ENCODE results near the gene RUNX1. TPM values are rescaled to one million over a fixed set of nuclear protein-coding genes. Genes with fewer than 3 reads are reported as not detected.
A peak's percentile ranks its signal among the peaks of the same experiment; 100 is the strongest.

The RUNX1 gene
- total and polyA plus RNA-seq, 4 donors, result 23.3 to 100 (median 33.4) TPM

DNA sequence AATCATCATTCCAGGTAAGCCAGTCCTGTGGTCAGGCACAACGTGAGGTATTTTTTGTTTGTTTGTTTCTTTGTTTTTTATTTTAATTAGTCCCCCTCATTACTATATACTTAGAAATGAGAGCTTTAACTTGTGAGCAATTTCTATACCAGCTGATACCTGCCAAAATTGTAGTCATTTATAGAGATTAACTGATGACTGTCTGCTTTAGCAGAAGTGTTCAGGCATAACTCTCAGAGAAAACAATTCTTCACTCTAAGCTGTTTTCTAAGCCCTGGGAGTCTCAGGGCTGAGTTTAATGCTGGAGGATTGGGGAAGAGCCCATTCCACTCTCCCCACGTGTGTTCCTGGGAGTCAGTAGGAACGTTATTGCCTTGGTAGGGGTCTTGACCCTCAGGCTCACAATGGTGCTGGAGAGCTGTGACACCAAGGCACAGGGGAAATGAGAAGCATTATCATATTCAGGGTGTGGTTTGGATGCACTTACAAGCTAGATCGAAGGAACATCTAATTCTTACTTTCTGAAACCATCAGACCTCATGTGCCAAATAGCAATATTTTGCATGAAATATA, 212.1 kb downstream of the RUNX1 start:
- peaks cover 0 to 17% (median 10%) of the 10 kb centered on the region in 5 donors for H3K4me1 ChIP-seq (ENCODE audit: control insufficient read depth in 5 of 5, insufficient read depth in 5 of 5, low read length in 5 of 5)
- TF ChIP-seq CTCF (IDR thresholded peaks at IDR 0.05; ENCODE audit: control extremely low read depth, extremely low read depth), result no peak
- no peaks in the 10 kb centered on the region for H3K27me3 ChIP-seq (ENCODE audit: control insufficient read depth in 3 of 3, insufficient read depth in 3 of 3, low read length in 2 of 3)
- H3K9ac ChIP-seq (ENCODE audit: insufficient read depth in 1 of 2, low read length in 2 of 2), result no peak overlapping the region
- 53 to 72% methylated on average over 4 of the region's 4 CpGs for WGBS, 2 donors
- no peaks in the 10 kb centered on the region for H3K9me3 ChIP-seq (ENCODE audit: control insufficient read depth in 4 of 4, insufficient read depth in 3 of 4, low read length in 3 of 4)
- H3K4me3 ChIP-seq, result no peak overlapping the region
- peak overlapping the region in 1 of 2 donors; percentile 78 for H3K27ac ChIP-seq (ENCODE audit: low read depth in 1 of 2, low read length in 1 of 2)
- DNase-seq (no peak), ATAC-seq (ENCODE audit: insufficient read depth, low FRiP score) (no peak)
- peaks cover 0 to 19% (median 2%) of the 10 kb centered on the region in 4 donors for H3K36me3 ChIP-seq (ENCODE audit: control insufficient read depth in 4 of 4, insufficient read depth in 4 of 4, low read length in 4 of 4)

- Histone ChIP-seq H3K4me1 (ENCODE audit: control insufficient read depth in 5 of 5, insufficient read depth in 5 of 5, low read length in 5 of 5) (peaks cover 0 to 17% (median 10%) of the 10 kb centered on the region in 5 donors), H3K4me3 (no peak overlapping the region), H3K9me3 (ENCODE audit: control insufficient read depth in 4 of 4, insufficient read depth in 3 of 4, low read length in 3 of 4) (no peaks in the 10 kb centered on the region), H3K36me3 (ENCODE audit: control insufficient read depth in 4 of 4, insufficient read depth in 4 of 4, low read length in 4 of 4) (peaks cover 0 to 19% (median 2%) of the 10 kb centered on the region in 4 donors), H3K9ac (ENCODE audit: insufficient read depth in 1 of 2, low read length in 2 of 2) (no peak overlapping the region), H3K27ac (ENCODE audit: low read depth in 1 of 2, low read length in 1 of 2) (peak overlapping the region in 1 of 2 donors; percentile 66), H3K27me3 (ENCODE audit: control insufficient read depth in 3 of 3, insufficient read depth in 3 of 3, low read length in 2 of 3) (no peaks in the 10 kb centered on the region)
- 61 to 73% methylated on average over 13 of the region's 13 CpGs for WGBS, 2 donors
- TF ChIP-seq CTCF (IDR thresholded peaks at IDR 0.05; ENCODE audit: control extremely low read depth, extremely low read depth), result no peak
- peak; percentile 83 for ATAC-seq (ENCODE audit: insufficient read depth, low FRiP score)
- peak in 1 of 3 donors; percentile 42 for DNase-seq
Observed at GRCh38 chr21:34836103-34836932, 212.8 kb downstream of the RUNX1 start.

DNA sequence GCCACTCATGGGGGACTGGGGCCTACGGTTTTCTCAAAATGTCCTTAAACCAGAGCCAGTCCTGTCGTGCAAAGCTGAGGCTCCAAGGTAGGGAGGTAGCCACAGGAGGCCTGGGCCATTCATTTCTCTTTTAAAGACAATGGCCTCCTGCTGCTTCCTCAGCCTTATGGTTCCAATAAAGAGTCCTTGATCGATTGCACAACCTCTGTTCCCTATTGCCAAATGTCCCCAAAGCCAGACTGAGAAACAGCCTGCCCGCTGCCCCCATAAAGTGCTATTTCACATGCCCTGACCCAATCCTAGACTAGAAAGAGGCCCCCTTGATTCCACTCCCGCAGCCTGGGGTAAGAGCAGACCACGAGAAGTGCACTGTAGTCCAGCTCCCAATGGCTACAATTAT, 213.6 kb downstream of the RUNX1 start:
- no peak for TF ChIP-seq CTCF (IDR thresholded peaks at IDR 0.05; ENCODE audit: control extremely low read depth, extremely low read depth)
- DNase-seq (peak in 1 of 3 donors; percentile 50), ATAC-seq (ENCODE audit: insufficient read depth, low FRiP score) (peak; percentile 13)
- 13 to 40% methylated on average over 6 of the region's 6 CpGs for WGBS, 2 donors
- Histone ChIP-seq H3K27me3 (ENCODE audit: control insufficient read depth in 3 of 3, insufficient read depth in 3 of 3, low read length in 2 of 3) (no peaks in the 10 kb centered on the region), H3K9me3 (ENCODE audit: control insufficient read depth in 4 of 4, insufficient read depth in 3 of 4, low read length in 3 of 4) (no peaks in the 10 kb centered on the region), H3K4me1 (ENCODE audit: control insufficient read depth in 5 of 5, insufficient read depth in 5 of 5, low read length in 5 of 5) (peaks cover 0 to 17% (median 10%) of the 10 kb centered on the region in 5 donors), H3K27ac (ENCODE audit: low read depth in 1 of 2, low read length in 1 of 2) (peak overlapping the region in 1 of 2 donors; percentile 66), H3K36me3 (ENCODE audit: control insufficient read depth in 4 of 4, insufficient read depth in 4 of 4, low read length in 4 of 4) (peaks cover 0 to 13% (median 2%) of the 10 kb centered on the region in 4 donors), H3K9ac (ENCODE audit: insufficient read depth in 1 of 2, low read length in 2 of 2) (no peak overlapping the region), H3K4me3 (no peak overlapping the region)

All from lung (tissue), 12 donors.